CD4-positive, alpha-beta T cell treated with Interleukin-6 for 4 hours (primary cell): ENCODE measurements around the gene FOXN3.
"Not testable (repeated sequence)": the region's sequence is repeated elsewhere in the genome, so short reads cannot be mapped to it uniquely, and the experiment has no call there.

Source experiments
- DNase-seq: peaks from one replicate; pipeline ENCODE4 v3.0.0-alpha.2; 2020; ENCODE audit warnings: mixed read lengths

The FOXN3 gene

DNA sequence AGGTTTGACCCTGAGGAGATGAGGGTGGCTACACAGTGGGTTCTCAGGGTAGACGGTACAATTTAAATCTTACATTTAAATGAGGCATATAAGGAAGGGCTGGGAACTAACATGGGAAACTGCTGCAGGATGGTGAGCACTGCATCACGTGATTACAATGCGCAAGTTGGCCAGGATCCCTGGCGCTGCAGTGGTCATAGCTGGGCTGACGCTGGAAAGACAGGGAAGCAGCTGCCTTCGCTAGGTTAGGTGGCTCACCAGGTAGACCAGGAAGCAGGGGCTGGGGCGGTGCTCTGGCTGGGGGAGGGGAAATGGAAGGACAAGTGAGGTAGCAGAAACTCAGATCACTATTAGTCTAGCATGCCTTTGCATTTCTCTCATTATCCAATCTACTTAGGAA lies 149.9 kb downstream of the FOXN3 start:
- no peak for DNase-seq

DNA sequence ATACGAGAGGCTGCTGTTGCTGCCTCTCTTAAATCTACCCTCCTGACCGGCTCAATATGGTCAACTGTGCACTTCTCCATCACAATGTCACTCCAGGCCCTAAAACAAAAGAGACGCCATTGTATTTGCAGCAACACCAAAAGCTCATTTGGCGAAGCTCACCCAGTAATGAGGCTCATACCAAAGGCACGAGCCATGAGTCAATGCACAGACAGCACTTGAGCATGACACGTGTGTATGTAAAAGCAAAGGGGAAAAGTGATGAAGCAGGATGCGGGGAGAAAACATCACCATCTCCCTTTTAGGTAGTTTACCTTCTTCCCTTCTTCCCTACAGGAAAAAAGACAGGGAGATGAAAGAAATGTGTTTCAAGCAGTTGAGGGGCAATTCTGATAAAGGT lies 150.3 kb downstream of the FOXN3 start:
- DNase-seq = no peak

DNA sequence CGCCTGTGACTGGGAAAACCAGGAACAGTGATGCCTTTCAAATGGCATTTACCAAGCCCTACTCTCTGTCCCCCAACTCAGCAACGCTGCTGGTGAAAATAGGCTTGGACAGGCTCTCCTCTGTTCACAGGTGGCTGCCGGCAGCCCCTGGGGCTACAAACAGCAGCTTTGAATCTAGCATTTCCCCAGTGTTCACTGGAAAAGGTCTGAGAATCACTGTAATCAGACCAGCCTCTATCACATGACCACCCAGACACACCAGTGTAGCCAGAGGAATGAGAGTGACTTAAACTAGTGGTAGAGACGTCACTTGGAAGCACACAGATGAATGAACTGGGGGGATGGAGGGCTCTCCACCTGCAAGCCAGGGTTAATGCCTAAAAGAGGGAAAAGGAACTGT lies 151.8 kb downstream of the FOXN3 start:
- DNase-seq = no peak

DNA sequence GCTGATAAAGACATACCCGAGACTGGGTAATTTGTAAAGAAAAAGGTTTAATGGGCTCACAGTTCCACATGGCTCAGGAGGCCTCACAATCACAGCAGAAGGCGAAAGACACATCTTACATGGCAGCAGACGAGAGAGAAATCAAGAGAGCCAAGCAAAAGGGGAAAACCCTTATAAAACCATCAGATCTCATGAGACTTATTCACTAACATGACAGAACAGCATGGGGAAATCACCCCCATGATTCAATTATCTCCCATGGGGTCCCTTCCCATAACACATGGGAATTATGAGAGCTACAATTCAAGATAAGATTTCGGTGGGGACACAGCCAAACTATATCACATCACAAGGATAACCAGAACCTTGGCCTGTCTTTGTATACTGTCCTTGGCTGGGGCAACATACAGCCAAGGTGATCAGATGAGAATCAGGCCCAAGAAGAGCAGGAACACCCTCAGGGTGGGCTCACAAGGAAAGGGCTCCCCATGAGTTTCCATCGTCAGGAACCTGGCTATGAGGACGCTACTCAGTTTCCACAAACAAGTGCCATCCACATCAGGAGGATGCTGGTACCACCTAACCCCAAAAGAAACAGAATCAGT lies 152.7 kb downstream of the FOXN3 start:
- no peak for DNase-seq

DNA sequence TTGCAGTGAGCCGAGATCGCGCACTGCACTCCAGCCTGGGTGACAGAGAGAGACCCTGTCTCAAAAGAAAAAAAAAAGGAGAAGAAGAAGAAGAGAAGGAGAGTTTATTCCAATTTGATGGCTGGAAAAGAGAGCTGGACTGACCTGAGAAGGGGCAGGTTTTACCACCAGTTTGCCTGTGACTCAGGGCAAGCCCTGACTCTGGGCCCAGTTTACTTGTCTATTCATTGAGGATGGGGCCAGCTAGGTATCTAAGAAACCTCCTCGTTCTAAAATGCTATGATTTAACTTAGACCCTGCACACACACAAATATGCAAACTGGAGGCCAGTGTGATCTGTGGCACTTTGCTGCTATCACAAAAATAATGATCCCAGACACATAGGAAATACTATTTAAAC lies 155.0 kb downstream of the FOXN3 start:
- no peak for DNase-seq

DNA sequence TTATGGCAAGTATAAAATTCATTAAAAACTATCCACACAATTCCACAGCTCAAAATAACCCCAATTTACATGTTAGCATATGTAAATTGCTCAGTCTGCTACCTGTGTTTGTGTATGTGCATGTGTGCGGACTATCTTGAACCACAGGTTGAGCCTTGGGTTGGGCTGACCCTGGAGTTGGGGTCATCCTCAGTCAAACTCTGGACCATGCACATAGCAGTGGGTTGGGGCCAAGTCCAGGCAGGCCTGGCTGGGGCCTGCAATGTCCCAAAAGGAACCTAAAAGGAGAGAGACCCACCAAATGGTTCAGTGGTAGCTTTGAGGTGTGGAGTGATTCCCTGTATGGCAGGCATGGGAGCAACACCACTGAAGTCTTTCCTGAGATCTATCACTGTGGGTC lies 156.1 kb downstream of the FOXN3 start:
- DNase-seq = no peak

DNA sequence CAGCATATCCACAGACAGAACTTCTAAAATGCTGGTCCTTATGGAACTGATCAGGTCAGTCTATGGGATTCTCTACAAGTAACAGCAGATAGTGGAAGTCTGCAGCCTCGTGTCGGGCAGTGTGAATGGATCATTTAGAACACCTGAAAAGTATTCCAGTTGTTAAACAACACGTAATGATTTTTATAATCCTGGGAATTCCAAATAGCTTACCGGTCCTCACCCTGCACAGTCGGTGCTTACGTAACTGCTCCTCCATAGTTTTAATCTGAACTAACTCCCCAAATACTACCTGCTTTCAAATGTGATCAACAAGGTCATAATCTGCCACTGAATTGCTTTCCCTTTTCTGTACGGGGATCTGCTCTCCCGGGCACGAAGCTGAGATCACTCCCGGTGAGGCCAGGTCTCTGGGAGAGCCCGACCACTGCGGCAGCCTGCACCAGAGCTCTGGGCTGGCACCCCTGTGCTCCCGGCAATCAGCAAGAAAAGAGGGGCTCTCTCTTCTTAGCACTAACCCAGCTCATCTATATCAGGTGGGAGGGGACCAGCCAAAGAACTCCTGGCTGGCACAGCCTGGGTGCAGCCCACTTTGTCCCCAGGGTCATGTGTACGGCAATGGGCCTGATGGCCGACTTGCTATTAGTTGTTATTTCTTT lies 157.0 kb downstream of the FOXN3 start:
- DNase-seq = no peak

DNA sequence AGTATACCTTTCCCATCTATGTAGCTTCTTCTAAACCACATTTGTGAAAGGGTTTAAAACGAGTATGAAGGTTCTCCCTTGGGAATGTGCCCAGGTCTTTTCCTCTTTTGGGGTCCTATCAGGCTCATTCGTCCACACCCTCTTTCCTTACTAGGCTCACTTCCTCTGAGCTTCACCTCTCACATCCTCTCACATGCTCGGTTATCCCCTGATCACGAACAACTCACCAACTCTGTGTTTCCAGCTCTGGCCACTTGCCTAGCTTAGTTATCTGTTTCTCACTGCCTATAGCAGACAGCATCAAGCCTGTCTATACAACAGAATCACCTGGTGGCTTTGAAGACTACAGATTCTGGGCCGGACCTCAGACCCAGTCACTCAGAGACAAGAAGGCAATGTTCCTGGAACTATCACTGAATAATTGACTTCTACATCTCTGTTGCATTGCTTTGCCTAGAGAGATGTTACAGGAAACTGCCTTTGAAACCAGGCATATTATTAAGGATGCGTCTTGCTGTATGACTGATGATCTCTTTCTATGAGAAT lies 158.2 kb downstream of the FOXN3 start:
- DNase-seq = no peak

DNA sequence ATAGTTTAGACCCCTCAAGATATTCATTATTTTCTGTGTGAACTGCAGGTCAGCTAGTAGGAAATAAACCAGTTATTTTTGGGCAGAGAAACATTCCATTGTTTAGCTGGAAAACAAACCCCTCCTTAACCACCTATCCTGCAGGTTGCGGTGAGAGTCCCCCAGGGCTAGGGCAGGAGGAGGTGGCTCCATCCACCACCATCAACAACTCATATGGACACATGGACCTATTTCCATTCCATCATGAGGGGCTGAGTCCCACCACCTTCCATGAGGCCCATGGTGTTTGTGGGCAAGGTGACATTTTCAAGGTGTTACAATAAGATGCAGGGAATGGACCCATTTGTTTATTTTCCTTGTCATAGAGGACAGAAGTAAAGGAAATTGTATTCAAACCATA lies 160.1 kb downstream of the FOXN3 start:
- no peak for DNase-seq

DNA sequence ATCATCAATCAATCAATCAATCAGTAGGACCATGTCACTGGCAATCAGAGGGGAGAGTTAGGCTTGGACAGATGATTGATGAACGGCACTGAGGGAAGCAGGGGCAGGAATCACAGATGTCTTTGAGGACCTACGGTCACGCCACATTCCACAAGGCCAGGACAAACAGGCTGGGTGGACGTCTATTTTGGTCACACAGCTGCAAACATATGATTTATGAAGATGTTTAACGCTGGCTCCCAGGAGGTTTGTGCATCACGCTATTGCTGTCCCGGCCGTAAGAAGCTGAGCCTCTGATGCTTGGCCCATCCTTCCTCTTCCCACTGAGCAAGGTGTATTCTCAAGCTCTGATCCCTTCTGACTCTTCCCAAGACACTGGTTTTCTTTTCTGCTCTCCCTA lies 160.8 kb downstream of the FOXN3 start:
- DNase-seq = no peak

DNA sequence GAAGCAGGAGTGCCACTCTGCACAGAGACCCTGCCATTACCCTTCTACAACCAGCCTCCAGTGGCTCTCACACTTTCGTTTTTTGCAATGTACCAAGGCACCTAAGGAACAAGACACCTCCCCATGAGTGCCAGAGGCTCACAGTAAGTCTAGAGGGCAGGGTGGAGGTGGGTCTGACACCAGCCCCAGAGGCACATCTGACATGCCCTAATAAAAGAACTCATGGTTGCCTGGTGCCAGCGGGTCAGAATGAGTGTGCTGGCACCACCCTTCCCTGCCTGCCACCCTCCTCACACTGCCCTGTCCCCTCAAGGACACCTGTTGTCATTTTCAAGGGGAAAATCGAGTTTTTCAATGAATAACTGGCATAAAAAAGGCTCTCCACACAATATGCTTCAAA lies 161.2 kb downstream of the FOXN3 start:
- DNase-seq = no peak

DNA sequence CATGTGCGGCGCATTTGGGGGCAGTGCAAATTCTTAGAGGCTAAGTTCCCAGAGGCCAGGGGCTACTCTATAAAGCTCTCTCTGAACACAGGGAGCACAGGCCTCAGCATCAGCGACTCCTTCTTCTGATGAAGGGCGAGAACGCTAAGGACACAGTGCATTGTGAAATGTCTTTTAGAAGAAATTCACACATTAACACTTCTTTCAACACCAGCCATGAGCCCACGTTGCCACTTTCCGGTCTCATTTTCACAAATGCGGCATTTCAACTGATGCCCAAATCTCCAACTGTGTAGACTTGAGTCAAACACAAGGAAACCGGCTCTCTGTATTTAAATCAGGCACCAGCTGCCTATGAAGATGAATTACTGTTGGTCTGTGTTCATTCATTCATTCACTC lies 162.0 kb downstream of the FOXN3 start:
- no peak for DNase-seq

DNA sequence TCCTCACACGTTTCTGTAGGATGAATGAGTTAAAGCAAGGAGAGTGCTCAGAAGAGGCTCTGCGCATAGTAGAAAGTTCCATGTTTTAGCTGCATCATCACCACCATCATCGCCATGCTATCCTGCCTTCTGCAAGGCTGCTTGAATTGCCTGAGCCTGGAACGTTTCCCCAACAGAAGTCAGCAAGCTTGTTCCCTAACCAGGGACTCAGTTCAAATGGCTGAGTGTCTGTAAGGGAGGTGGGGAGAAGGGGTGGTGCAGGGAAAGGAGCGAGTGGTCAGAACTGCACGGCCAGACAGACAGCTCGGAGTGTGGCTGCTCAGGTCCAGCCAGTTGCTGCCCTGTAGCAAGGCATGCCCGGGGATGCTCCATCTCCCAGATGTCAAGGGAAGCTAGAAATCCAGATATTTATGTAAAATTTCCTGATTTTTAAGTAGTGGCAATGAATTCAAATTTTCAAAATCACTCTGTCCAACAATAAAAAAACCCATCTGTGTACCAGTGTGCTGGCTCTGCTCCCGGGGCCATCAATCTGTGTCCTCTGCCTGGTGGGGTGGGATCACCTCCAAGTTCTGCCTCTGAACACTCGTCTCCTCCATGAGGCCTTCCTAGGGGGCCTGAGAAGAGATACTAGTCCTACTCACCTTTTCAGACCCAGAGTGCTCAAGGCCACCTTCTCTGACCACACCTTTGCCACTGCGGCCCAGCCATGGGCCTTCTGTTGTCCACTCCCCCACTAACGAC lies 162.7 kb downstream of the FOXN3 start:
- DNase-seq = no peak

DNA sequence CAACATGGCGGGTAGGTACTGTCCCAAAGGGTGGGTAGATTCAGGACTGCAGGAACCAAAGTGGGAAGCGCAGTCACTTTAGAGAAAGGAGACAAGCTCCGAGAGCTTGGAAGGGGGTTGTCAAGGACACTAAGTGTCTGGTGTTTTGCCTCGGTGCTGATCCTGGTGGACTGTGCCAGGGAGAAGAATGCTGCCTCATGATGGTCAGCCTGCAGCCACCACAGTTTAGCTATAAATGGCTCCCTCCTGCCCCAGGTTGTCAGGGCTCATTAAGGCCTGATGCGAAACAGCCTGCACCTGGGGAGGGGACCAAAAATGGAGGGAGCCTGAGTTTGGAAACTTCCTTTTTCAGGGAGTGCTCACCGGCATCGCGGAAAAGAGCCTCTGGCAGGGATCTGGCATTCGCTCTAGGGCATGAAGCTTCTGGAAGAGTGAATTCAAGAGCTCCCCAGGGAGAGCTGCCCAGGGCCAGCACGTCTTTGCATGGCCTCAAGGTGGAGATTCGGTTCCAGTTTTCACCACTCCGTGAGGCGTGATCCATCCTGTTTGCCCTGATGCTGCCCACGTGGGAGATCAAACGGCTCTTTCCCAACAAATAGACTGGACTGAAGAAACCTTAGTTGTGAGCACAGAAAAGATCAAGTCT lies 164.0 kb downstream of the FOXN3 start:
- no peak for DNase-seq

DNA sequence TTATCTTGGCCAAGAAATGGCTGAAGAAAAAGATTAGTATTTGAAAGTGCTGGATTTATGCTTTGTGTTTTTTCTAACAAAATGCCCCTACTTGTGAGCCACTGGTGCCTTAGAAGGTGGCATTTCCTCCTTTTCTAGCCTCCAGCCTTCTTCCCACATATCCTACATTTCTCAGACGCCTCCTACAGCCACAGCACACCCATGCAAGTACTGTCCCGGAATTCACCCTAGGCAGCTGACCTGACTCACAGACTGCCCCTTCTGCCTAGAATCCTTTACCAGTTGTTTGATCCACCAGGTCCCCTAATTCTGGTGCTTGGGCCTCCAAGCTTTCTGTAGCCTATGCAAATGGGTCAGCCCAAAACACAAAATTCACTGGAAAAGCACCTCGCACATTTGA lies 166.0 kb downstream of the FOXN3 start:
- no peak for DNase-seq

DNA sequence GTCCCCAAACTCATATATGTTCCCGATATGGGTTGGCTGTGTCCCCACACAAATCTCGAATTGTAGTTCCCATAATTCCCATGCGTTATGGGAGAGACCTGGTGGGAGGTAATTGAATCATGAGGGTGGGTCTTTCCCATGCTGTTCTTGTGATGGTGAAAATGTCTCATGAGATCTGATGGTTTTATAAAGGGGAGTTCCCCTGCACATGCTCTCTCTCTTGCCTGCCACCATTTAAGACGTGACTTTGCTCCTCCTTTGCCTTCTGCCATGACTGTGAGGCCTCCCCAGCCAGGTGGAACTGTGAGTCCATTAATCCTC lies 166.4 kb downstream of the FOXN3 start:
- not testable (repeated sequence) for DNase-seq

DNA sequence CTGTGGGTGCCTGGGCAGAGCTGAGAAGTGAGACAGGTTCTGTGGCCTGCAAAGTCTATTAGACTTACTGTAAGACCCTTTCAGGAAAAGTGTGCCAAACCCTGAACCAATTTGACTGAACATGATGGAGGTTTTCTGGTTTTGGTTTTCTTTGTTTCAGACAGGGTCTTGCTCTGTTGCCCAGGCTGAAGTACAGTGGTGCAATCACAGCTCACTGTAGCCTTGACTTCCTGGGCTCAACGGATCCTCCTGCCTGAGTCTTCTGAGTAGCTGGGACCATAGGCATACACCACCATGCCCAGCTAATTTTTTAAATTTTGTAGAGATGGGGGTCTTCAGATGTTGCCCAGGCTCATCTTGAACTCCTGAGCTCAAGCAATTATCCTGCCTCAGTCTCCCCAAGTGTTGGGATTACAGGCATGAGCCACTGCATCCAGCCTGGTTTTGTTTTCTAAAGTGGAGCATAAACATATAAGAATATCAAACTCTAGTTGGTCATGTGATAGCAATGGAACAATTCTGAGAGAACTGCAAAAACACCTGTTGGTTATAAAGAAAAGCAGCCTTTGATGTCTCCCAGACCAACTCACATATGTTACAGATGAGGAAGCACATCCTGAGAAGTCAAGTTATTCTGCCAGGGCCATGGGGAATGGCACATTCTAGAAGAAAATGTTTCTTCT lies 166.9 kb downstream of the FOXN3 start:
- no peak for DNase-seq

DNA sequence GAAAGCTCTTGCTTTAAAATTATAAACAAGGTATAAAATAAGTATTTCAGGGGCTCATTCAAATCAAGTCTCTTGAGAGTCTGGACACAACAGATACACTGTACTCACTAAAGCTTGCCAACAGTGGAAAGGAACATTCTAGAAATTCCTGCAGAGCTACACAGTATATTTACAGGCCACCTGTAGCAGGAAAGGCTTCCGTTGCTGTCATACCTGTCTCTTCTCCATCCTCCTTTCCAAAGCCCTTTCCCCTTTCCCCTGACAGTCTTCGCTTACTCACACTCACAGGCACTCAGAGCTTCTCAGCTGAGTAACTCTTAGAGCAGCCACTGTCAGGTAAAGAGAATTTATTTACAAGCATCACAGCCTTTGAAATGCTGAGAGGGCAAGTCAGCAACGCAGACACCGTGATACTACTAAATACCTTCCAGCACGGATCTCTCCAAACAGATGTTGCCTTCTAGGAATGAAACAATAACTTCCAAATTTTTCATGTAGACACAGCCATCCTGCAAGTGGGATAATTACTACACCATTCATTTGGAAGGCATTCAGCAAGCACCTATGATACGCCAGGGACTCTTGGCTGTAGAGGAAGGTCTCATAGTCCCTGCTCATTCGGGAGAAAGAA lies 167.9 kb downstream of the FOXN3 start:
- no peak for DNase-seq

DNA sequence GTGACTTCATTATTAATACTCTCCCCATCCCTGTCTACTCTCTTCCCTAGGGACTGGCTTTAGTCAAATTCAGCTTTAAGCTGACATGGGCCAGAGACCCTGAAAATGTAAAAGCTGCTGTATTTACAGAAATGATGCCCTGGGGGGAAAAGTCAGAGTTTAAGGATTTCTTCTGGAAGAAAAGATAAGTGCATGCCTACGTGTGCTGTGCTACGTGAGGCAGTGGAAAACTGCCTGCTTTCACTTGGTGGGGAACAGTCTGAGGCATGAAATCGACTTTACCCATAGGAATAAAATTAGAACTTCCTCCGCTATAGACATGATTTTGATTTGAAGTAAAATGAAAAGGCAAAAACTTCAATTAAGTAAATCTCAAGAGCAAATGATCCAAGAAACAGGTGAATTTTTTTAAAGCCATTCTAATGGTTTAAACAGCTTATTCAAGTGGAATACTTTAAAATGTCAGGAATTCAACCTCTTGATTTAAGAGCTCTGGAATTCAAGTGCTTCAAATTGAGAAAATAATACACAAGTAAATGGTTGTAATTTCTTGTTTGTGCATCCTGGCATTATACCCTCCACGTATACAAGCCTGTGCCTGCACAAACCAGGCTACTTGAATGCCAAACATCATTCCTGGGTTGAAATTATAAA lies 168.5 kb downstream of the FOXN3 start:
- DNase-seq = no peak

DNA sequence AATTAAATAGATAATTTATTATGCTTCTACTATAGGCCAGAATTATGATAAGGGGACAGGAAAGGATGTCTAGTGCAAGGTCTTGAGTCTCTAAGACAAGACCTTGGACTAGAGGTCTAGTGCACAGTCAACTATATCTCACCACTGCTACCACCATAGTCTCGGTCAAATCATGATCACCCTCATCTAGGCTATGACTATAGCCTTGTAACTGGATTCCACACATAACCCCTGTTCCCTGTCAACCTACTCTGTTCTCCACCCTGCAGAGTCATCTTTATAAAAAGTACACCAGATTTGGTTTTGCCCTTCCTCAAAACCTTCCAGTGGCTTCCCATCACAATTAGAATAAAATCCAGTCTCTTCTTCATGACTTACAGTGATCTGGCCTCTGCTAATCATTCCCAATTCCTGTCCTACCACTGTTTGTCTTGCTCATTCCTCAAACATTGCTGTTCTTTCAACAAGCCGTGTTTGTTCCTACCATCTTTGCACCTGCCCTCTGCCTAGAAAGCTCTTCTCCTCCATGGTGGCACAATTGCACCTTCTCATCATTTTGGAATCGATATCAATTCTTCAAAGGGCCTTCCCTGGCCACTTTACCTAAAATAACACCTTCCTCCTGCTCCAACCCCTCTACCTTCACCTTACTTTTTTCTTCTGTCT lies 169.4 kb downstream of the FOXN3 start:
- DNase-seq = no peak

DNA sequence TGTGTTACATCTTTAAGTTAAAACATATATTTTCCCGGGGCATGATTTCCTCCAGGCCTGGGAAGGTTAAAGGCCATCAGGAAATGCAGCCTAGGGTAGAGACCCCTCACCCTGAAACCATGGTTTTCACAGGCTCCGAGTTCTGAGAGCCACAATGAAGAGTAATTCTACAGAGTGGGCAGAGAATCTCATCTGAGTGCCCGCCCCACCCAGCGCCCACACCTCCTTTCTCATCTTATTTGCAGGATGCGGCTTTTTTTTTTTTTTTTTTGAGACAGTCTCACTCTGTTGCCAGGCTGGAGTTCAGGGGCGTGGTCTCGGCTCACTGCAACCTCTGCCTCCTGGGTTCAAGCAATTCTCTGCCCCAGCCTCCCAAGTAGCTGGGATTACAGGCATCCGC lies 170.7 kb downstream of the FOXN3 start:
- DNase-seq = no peak

DNA sequence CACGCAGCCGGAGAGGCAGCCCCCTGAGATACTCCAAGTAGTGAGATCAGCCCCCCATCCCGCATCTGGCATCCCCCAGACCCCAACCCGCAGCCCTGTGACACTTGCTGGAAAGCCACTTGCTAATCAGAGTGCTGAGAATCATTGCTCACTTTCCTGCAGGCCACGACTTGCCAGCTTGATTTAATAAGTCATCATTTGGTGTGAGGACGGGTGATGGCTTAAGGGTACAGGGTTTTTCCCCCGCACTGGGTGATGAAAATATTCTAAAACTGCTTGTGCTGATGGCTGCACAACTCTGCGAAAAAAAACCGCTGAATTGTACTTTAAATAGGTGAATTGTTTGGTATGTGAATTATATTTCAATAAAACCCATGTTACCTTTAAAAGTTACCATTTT lies 171.2 kb downstream of the FOXN3 start:
- DNase-seq = no peak
